BE2C (cell line): ENCODE measurements around the gene AOX1.
"Not testable (repeated sequence)": the region's sequence is repeated elsewhere in the genome, so short reads cannot be mapped to it uniquely, and the experiment has no call there.

Source experiments
- DNase-seq: peaks from one replicate; pipeline ENCODE4 v3.0.0-alpha.2; 2020
- H3K27me3 ChIP-seq: fragments of 250-450 bp; sonication (Bioruptor Pico); 2 replicates; pipeline ENCODE4 v1.5.1; 2020; ENCODE audit warnings: mild to moderate bottlenecking
- H3K36me3 ChIP-seq: fragments of 250-450 bp; sonication (Bioruptor Pico); 2 replicates; pipeline ENCODE4 v1.5.1; 2020; ENCODE audit warnings: mild to moderate bottlenecking
- H3K4me1 ChIP-seq: fragments of 250-450 bp; sonication (Bioruptor Pico); 2 replicates; pipeline ENCODE4 v1.5.1; 2020
- H3K4me3 ChIP-seq: 2 replicates; pipeline ENCODE4 v1.5.1; 2011; ENCODE audit warnings: low read depth, low read length
- H3K9me3 ChIP-seq: fragments of 250-450 bp; sonication (Bioruptor Pico); 2 replicates; pipeline ENCODE4 v1.5.1; 2020
- TF ChIP-seq, protein P1 (sequence below): IDR thresholded peaks from 2 replicates; pipeline ENCODE4 v1.5.1; 2012; ENCODE audit warnings: mild to moderate bottlenecking, low read depth, low read length

Gene AOX1

DNA sequence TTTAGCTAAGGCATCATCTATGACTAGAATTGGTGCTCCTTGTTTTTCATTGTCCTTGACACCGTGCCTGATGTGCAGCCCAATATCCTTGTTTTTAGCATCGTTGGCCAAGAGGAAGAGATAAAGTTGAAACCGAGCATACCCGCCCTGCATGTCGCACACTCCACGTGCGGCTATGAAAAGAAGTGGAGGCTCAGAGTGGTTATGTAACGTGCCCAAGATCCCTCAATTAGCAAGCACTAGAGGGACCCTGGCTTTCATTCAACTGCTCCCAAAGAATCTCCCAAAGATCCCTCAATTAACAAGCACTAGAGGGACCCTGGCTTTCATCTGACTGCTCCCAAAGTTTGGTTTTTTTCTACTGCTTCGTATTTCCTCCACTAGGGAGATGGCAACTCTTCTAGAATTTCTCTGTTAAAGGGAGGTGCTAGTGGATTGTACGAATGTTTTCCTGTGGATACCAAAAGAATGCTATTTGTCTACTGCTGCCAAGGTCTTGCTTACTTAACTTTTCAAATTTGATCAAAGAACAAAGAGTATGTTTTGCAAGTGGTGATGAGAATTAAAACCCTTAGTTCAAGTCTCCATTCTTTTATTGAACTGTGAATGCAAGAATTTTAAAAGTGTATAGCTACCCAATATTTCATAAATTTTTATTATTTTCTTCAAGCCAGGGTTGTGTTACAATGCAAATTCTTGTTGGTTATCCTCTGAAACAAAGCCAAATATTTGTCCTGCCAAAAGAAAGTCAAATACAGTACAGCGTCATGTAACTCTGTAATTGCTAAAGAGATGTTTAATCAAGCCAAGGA, 92.1 kb downstream of the AOX1 start:
- TF ChIP-seq, protein P1, sequence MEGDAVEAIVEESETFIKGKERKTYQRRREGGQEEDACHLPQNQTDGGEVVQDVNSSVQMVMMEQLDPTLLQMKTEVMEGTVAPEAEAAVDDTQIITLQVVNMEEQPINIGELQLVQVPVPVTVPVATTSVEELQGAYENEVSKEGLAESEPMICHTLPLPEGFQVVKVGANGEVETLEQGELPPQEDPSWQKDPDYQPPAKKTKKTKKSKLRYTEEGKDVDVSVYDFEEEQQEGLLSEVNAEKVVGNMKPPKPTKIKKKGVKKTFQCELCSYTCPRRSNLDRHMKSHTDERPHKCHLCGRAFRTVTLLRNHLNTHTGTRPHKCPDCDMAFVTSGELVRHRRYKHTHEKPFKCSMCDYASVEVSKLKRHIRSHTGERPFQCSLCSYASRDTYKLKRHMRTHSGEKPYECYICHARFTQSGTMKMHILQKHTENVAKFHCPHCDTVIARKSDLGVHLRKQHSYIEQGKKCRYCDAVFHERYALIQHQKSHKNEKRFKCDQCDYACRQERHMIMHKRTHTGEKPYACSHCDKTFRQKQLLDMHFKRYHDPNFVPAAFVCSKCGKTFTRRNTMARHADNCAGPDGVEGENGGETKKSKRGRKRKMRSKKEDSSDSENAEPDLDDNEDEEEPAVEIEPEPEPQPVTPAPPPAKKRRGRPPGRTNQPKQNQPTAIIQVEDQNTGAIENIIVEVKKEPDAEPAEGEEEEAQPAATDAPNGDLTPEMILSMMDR = no peak
- no peak for DNase-seq
- H3K27me3 ChIP-seq = no peaks in the 10 kb centered on the region

DNA sequence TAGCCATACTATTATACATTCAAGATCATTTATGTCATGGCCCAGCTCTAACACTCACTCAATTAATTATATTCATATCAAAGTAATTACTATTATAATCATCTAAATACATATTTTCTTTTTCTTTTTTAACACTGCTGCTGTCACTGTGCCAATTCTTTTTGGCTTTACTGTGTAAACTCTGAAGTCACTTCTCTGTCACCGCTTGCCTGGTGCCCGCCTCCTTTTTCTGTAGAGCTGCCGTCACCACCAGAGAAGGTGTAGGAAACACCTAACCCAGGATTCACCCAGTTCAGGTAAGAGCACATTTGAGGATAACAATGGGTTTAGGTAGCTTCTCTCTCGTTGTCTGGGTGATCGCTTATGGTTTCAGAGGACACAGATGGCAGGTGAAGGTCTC, 93.3 kb downstream of the AOX1 start:
- Histone ChIP-seq H3K4me3 (no peak overlapping the region), H3K36me3 (no peaks in the 10 kb centered on the region), H3K4me1 (no peaks in the 10 kb centered on the region), H3K9me3 (no peaks in the 10 kb centered on the region), H3K27me3 (no peaks in the 10 kb centered on the region)
- TF ChIP-seq, protein P1 = no peak
- no peak for DNase-seq

More for the DNA sequence above, 92.1 kb downstream of the AOX1 start:
- no peak overlapping the region for H3K4me3 ChIP-seq
- H3K4me1 ChIP-seq = no peaks in the 10 kb centered on the region
- H3K9me3 ChIP-seq = no peaks in the 10 kb centered on the region
- H3K36me3 ChIP-seq = no peaks in the 10 kb centered on the region

DNA sequence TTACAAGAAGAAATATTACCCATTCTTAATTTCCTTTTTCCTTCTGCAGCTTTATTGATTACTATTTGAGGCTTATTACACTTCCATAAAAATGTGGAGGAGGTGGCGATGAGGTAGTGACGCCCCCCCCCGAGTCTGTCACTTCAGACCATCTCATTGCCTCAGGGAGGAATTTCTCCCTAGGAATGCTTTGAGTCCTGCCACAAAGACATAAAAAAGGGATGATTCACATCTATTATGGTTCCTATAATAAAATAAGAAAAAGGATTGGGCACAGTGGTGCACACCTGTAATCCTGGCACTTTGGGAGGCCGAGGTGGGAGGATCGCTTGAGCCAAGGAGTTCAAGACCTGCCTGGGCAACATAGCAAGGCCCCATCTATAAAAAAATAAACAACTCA, 93.7 kb downstream of the AOX1 start:
- no peaks in the 10 kb centered on the region for H3K9me3 ChIP-seq
- H3K4me1 ChIP-seq = no peaks in the 10 kb centered on the region
- H3K27me3 ChIP-seq = no peaks in the 10 kb centered on the region
- DNase-seq = no peak
- H3K4me3 ChIP-seq = no peak overlapping the region
- no peaks in the 10 kb centered on the region for H3K36me3 ChIP-seq
- TF ChIP-seq, protein P1 = no peak

DNA sequence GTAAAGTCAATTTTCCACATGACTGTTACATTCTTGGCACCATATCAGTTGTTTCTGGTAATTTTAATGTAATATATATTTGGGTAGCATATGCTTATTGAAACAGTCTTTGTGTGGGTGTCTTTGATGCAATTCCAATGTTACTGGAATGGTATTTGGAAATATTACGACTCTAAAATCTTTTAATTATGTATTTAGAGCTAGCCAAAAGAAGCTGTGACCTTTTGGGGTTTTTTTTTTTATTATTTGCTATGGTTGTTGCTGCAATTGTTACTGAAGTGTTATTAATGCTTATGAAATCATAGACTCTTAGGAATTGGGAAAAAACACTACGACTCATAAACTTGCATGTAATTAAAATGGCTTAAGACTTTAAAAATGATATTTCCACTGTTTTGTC, 95.9 kb downstream of the AOX1 start:
- TF ChIP-seq, protein P1 = no peak
- H3K36me3 ChIP-seq = no peaks in the 10 kb centered on the region
- DNase-seq = no peak

DNA sequence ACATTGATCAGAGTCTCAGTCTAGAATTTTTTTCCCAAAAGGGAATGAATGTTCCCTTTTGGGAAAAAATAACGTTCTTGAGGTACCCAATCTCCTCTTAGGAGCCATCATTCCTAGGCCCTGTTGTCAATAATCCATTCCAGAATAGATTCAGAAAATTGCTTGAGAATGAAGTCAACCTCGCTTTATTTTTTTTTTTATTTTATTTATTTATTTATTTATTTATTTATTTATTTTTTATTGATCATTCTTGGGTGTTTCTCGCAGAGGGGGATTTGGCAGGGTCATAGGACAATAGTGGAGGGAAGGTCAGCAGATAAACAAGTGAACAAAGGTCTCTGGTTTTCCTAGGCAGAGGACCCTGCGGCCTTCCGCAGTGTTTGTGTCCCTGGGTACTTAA, 96.6 kb downstream of the AOX1 start:
- not testable (repeated sequence) for H3K36me3 ChIP-seq, H3K4me3 ChIP-seq, DNase-seq, H3K27me3 ChIP-seq, H3K9me3 ChIP-seq, H3K4me1 ChIP-seq

More for the DNA sequence above, 95.9 kb downstream of the AOX1 start:
- no peaks in the 10 kb centered on the region for H3K9me3 ChIP-seq
- no peak overlapping the region for H3K4me3 ChIP-seq
- no peaks in the 10 kb centered on the region for H3K4me1 ChIP-seq
- no peaks in the 10 kb centered on the region for H3K27me3 ChIP-seq

DNA sequence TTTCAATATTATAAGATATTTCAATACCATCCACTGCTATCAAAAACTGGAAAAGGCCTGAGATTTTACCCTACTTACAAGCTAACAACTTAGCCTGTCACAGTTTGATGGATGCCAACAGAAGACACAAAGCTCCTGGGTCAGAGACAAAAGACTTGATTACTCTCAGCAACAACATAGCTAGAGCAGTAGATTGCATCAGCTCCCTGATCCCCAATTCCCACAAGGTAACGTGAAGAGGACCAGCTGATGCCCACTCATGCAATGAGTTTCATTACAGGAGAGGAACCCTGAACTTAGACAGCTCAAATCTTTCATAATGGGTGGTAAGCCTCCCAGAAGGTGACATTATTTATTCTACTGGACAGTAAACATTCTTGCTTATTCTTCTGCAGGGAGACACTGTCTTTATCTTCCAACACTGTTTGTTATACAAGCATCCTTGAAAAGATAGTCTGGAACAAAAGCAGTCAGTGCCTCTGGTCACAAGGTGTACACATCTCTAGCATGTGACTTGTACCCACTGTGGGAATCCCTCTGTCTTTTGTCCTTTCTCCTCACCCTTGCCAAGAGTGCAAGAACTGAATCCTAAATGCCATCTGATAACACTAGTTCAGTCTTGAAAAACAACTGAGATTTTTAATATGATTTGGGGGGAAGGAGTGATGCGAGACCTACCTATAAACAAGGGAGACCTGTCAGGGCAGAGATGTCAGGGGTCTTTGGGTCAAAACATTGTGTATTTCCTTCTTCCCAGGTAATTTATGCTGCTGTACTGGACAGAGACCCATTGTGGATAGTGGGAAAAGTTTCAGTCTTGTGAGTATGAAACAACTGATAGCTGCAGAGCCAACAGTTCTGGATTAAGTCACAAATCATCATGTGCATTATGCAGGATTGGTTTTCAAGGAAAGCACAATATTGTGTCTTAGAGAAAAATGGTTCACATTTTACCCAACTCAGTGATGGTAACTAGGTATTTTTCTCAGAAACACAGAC, 102.4 kb downstream of the AOX1 start:
- TF ChIP-seq, protein P1 = no peak
- H3K36me3 ChIP-seq = no peaks in the 10 kb centered on the region
- DNase-seq = no peak
- no peaks in the 10 kb centered on the region for H3K9me3 ChIP-seq
- H3K4me1 ChIP-seq = no peaks in the 10 kb centered on the region
- H3K4me3 ChIP-seq = no peak overlapping the region
- no peaks in the 10 kb centered on the region for H3K27me3 ChIP-seq
